Stimulated activated CD8-positive, alpha-beta memory T cell treated with anti-CD3 and anti-CD28 coated beads, Interleukin-15, amount 100 ng/mL, for 4 hours (primary cell): ENCODE data around the gene ITGA5.
"Not testable (repeated sequence)": the region's sequence is repeated elsewhere in the genome, so short reads cannot be mapped to it uniquely, and the experiment has no call there.

Source experiments
- DNase-seq, 2 donors: peaks; one replicate each; pipeline ENCODE4 v3.0.0-alpha.2; 2020; ENCODE audit warnings: low read depth in 2 of 2

ITGA5 gene

DNA sequence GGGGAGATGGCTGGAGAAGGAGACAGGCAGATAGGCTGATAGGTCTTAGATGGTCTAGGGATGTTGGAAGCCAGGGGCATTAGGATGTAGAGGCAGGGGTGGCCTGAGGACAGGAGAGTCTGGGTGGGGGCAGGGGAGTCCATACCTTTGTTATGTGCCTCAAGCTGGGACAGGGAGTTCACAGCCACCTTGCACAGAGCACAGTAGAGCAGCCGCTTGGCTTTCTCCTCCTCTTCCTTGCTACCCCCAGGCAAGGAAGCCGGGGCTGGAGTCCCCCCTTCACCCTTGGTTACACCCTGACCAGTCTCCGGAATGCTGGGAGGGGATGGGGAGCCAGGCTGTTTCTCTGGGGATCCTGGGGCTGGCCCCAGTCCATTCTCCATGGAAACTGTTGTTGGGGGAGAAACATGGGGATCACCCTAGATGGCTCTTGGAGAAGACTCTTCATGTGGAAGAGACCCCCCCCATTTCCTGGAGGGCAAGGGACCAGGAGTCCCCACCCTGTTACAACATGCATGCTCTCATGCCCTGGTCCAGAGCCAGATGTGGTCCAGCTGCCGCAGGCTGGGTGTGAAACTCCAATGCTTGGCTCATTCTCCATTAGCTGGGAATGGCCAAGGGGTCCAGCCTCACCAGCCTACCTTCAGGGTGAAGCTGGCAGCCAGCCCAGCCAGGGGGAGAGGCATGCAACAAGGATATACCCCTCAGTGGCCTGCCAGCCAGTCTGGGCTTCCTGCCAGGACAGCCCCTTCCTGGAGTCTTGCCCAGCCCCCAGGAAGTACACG, 47.5 kb downstream of the ITGA5 start:
- DNase-seq: no peak

DNA sequence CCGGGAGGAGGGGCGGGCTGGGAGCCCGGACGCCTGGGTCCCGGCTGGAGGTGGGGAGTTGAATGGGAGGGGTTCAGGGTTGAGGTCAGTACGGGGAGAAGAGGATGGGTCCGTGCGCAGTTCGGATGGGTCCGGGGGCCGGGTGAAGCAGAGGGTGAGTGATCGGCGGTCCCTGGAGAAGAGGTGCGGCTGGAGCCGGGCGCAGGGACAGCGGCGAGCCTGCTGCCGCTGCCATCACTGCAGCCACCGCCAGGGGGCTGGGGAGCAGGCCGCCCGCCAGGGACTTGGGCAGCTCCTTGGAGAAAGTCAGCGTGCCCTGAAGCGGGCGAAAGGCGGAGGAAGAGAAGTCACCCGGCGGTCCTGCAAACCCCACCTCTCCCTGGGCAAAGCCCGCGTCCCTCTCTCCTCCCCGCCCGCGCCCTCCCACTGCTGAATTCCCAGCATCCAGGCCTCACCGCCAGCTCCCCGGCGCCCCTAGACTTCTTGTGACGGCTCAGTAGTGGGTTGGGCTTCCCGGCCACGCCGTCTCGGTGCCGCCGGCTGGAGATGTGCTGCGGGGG, 48.8 kb downstream of the ITGA5 start:
- DNase-seq: no peak

DNA sequence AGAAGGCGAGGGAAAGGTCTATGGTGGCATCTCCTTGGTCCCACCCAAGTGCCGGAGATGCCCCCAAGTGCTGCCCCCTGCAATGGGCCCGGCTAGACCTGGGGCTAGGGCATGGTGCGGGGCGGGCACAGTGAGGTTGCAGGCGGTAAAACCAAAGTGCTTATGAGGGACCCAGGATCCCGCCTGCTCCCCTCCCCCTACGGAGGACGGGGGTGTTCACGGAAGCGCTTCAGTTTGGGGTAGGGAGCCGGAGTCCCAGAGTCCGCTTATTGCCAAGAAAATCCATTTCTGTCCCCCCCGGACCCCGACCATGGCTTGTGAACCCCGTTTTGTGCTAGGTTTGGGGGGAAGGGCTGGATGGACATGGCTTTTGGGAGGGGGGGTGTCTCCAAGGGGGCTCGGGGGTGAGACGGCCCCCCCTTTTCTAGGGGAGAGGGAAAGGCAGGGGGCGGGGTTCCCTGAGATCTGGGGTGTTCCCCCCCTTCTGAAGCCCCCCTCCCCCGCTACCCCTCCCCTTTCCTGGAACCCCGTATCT, 49.4 kb downstream of the ITGA5 start:
- no peak for DNase-seq

DNA sequence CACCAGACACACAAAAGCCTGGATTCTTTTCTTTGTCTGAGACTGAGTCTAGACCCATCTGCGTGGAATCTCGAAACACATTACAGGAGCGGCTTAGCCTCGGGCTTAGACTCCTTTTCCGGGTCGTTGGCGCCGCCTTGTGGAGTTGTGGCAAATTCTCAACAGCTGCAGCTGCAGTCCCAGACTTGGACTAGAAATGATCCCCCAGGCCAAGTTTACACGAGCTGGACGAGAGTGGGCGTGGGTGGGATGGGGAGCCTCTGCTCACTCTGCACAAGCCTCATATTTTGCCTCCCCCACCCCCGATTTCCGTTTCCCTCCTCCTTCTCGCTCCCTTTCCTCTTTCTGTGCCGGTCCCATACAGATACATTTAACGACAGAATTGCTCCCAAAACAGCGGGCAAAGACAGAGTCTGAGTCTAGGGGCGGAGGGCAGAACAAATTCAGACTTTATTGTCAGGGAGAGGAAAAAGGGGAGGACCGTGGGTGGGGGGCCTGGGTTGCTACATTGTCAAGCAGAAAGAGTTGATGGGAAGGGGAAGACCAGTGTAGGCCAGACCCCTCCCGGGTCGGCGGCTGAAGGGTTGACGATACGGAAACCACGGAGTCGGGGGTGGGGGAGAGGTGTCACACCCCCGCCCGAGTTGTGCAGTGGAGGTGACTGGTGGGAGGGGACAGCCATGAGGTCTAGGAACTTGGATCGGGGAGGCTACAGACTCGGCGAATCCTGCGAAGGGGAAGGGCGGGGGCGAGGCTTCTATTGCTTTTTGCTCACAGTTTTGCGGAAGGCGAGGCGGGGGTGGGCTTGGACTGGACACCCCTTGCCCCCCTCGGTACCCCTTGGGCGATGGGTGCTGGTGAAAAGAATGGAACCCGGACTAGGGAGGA, 50.1 kb downstream of the ITGA5 start:
- peak; percentile 70 to 76 for DNase-seq

DNA sequence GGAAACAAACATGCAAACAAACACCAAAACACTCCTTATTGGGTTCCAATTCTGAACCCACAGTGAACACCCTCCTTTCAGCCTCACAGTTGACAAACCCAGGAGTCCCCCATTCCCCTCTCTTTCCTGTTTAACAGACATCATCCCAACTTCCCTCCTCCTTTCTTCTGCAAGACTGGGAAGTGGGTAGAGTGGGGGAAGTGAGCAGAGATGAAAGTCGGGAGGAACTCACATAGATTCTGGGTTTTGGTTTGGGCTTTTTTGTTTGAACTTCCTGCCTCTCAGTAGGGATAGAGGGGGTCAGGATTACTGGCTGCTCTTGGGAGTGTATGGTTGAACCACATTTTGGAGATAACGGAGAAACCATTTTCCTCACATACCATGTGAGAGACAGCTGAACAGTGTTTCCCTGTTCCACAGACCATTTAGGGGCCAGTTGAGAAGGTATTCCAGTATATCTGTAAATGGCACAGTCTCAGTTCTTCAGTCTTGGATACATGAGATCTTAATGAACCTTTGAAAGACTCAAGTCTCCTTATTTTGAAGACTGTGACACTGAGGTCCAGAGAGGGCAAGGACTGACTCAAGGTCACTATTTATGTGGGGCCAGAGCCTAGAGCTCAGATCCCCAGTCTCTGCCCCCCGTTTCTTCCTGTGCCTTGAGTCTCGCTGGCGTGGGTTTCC, 50.9 kb downstream of the ITGA5 start:
- no peak for DNase-seq

DNA sequence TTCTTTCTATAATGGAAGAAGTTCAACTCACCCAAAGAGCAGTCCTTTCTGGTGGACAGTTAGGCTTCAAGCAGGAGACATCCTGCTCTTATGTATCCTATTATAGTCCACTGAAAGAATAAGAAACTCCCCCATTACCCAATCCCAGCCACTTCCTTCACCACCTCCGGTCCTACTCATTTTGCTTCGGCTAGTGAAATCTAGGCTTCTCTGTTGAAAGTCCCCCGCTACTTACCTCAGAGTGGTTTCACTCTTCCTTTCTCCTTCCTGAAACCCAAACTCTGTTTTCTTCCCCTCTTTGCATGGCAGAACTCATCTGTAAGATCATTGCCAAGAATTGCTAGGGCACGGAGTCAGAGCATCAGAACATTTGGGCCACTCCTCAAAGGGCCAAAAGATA, 54.7 kb downstream of the ITGA5 start, which contains the start of gene GPR84:
GPR84 (minus strand) TSS at position 74 of the 400 bp plus-strand sequence. CDS start 635 bp downstream, outside the sequence.
- no peak for DNase-seq

DNA sequence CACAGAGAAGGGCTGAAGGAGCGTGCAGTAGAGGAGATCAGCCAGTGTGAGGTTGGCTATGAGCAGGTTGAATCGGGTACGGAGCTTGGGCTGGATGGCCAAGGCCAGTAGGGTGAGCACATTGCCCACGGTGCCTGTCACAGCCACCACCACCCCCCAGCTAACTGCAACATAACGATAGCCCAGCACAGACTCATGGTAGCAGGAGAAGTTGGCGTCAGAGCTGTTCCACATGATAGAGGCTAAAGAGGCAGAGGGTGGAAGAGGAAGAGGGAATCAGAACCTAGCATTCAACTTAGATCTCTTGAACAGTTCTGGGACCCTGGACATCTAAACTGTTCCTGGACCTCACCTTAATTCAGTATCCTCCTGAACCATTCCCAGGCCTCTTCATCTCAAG, 55.4 kb downstream of the ITGA5 start:
- no peak for DNase-seq

DNA sequence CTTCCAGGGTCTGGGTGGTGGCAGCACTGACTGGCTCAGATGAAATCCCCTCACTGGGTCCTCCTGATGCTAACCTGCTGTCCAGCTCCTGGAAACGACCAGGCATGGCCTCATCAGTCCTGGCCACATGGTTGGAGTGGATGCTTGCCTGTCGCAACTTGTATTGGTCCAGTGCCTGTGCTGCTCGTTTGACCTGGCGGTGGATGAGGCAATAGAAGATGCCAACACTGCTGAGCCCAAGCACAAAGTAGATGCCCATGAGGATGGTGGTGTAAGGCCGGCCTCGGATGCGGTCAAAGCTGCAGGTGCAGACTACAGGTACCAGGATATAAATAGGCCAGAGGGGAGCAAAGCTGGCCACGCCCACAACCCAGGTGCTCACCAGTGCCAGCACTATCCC, 56.0 kb downstream of the ITGA5 start:
- no peak for DNase-seq

DNA sequence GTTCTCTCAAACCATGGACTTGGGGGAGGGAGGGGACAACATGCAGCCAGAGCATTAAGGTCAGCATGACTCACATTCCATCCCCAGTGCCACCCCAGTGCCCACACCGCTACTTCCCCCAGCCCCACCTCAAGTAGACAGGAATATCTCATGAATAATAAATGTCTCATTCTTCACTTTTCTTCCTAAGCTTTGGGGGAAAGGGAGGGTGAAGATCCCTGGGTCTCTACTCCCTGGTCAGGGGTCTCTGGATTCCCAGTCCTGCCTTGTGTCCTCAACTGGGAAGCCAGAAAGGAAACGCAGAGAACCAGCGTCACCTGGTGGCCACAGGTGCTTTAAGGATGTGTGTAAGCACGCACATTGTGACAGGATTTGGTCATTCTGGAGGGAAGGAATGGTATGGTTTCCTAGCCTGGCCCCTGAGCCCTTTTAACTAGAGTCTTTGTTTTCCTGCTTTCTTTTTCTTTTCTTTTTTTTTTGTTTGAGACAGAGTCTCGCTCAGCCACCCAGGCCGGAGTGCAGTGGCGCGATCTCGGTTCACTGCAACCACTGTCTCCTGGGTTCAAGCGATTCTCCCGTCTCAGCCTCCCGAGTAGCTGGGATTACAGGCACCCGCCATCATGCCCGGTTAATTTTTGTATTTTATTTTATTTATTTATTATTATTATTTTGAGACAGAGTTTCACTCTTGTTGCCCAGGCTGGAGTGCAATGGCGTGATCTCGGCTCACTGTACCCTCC, 58.2 kb downstream of the ITGA5 start:
- no peak for DNase-seq

DNA sequence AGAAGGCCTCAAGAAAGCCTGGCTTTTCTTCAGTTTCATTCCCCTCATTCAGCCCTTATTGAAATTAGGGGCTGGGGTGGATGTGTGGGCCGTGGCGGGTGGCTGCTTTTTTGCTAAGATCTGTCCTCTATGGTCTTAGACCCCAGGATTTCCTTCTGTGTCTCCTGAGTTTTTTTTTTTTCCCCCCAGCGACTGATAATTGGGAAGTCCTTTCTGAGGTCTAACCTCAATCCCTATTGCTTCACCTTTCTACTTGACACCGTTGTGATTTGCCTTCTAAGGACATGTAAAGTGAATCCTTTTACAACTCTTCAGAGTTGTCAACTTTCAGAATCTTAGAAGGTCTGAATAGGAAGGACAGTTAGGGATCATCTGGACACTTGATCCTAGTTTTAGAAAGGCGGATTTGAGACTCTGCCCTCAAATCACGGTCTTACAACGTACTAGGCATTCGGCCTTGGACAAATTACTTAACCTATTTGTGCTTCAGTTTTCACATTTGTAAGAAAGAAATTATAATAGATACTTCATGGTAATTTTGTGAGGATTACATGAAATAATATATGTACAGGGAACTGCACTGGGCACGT, 59.2 kb downstream of the ITGA5 start:
- DNase-seq: no peak

DNA sequence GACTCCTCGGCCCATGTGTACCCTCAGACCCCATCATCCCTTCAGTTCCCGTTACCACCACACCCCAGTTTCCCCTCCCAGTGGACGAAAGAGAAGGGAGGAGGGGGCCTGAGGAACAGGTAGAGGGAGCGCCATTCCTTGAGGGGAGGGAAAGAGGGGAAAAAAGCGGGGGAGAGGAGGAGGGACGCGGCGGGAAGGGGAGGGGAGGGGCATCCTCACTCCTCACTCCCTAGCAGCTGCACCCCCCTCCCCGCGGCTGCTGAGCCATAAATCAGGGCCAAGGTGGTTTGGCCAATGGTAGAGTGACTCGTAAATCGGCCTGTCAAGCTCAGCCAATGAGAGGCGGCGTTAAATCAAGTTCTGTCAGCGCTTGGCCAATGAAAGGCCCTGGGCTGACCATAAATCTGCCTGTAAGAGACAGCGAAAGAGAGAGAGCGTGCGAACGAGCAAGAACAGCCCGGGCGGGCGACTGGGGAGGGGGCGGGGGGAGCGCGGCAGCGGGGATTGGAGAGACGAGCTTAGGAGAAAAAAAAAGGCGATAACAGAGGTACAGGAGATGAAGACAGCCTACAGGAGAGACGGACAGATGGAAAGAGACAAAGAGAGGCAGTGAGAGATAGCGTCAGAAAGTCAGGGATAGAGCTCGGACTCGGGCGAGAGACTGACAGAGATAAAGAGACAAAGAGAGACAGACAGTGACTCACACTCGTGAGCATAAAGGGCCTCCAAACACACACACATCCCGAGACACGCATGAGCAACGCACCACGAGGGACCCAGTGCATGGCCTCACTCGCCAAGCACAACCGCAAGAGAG, 59.9 kb downstream of the ITGA5 start:
- peak; percentile 81 to 93 for DNase-seq

DNA sequence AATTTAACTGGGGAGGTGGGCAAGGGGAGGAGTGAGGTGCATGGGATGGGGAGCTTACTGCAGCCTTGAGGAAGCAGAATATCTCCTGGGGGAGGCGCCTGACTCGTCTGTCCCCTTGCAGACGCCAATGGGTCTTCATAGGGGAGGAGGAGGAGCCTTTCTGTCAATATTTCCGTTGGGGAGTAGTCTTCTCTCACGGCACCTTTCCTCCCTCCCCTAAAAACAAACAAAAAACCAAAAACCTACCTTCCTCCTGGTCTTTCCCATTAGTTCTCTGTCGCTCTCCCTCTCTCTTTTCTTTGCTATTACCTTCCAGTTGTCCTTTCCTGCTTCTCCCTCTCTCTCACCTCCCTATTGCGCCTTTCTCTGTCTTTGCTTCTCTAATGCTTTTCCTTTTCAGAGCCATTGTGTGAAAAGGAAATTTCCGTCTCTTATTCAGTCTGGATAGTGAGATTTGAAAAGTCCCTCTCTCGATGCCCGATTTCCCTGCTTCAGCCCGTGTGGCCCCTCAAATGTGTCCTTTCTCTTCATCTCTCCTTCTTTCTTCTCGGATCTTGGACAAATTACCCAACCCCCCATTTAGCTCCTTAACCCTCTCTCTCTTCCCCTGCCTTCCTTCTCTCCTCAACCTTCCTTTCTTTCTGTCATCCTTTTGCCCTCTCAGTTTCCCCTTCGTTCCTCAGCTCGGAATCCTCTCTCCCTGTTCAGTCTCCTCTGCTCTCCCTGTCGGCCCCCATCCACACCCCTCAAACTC, 60.7 kb downstream of the ITGA5 start:
- DNase-seq: peak in 1 of 2 donors; percentile 32

DNA sequence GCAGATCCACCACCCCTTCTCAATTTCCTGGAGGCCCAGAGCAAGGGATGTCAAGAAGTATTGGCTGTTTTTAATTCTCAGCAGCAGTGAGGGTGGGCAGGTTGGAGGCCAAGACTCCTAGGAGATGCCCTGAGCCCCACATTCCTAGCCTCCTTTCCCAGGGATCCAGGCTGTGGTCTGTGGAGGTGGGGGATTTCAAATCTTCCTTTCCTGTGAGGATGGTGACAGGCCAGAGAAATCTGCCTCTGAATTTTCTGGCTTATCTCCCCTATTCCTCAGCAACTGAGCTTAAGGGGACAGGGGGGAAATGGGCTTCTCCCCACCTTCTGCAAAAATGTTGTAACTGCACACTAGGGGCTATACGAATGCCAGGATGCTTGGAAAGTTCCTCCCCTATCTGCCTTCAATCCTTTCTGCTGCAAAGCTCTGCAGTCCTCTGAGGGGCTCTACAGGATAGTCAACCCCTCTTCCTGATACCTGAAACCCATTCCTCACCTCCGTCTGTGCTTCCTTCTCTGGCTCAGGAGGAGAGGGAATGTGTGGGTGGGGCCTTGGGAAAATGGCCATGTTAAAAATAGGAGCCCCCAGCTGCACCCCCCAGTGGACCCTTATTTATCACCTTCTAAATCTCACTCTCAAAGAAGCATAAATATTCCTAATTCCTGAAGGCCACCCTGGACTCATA, 61.4 kb downstream of the ITGA5 start:
- DNase-seq: no peak

DNA sequence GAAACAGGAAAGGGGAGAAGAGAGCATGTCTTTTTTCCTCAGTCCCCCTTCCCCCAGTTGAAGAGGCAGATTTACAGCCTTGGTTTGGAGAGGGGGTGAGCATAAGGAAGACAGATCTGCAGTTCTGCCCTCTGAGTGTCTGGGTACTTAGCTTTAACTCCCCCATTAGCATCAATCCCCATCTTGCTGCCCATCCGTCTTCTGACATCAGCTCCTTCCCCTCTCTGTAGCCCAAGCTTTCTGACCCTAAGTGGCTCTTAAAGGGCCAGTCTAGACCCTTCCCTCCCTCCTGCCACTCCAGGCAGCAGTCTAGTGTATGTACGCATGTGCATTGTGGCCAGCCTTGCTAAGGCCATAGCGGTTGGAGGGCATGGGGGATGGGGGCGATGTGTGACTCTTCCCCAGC, 62.1 kb downstream of the ITGA5 start:
- no peak for DNase-seq

DNA sequence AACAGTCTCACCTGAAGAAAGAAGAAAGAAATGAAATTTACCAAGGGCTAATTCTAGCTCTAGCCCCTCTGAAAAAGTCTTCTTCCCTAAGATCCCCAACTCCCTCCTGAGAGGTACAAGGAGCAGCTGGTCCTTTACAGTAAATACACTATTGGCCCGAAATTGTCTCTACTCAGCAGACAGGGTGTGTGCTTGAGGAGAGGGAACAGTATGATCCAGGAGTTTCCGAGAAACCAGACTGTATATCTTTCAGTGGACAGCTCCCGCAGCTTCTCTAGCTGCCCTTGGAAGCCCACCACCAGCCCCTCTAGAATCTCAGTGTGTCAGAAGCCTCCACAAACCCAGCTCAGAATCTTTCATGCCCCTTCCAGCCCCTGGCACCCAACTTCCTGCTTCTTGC, 62.8 kb downstream of the ITGA5 start:
- DNase-seq: no peak

DNA sequence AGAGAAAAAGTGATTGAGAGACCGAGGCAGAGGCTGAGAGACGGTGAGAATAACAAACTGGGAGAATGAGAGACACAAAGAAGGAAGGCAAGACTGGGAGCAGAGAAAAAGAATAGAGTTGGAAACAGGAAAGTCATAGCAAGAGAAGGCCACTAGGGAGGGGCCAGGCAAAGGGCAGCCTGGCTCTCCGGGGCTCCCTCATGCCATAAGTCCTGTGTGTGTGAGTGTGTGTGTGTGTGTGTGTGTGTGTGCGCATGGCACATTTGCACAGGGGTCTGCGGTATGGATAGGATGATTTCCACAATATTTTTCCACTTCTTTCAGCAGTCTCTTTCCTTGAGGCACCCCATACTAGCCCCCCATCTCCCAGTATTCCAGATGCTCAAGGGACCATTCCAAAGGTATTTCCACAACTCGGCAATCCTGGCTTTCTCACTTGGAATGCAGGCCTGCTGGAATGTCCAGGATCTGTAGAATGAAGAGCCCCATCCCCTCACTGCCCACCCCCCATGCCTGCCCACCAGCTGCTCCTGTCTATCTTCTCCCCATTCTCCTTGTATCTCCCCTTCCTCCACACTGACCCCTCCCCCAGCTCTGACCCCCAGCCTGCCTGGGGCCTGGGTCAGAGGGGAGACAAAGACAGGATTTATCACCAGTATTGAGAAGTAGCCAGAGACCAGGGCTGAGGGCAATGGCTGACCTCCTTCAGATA, 63.8 kb downstream of the ITGA5 start:
- no peak for DNase-seq

DNA sequence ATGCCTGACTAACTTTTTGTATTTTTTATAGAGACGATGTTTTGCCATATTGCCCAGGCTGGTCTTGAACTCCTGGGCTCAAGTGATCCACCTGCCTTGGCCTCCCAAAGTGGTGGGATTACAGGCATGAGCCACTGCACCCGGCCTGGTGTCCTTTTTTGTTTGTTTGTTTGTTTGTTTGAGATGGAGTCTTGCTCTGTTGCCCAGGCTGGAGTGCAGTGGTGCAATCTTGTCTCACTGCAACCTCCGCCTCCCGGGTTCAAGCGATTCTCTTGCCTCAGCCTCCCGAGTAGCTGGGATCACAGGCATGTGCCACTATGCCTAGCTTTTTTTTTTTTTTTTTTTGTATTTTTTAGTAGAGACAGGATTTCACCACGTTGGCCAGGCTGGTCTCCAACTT, 64.8 kb downstream of the ITGA5 start:
- DNase-seq: not testable (repeated sequence)
